Measurements from ENCODE around the gene CD72.

CD72 gene

GRCh38 chr9:35608221-35608620 lies 10.0 kb downstream of the CD72 start:
- TF ChIP-seq GATA2 (IDR thresholded peaks at IDR 0.05; ENCODE audit: low read depth, low read length) (no peak), GATA3 (IDR thresholded peaks at IDR 0.05; ENCODE audit: low read depth, low read length) (no peak)

DNA sequence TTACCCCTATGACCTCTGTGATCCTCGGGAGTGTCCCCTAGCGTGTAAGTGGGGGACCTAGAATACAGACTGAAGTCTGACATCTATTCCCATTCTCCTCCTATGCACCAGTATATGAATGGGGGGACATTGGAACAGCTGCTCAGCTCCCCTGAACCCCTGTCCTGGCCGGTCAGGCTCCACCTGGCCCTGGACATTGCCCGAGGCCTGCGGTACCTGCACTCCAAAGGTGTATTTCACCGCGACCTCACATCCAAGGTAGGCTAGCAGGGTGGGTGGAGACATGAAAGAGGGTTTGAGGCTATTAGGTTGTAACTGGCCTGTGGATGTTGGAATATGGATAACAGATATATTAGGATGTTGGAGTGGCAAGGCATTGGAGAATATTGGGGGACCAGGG lies 11.5 kb downstream of the CD72 start:
- no peak for TF ChIP-seq GATA3 (IDR thresholded peaks at IDR 0.05; ENCODE audit: low read depth, low read length)
- no peak for TF ChIP-seq GATA2 (IDR thresholded peaks at IDR 0.05; ENCODE audit: low read depth, low read length)

GRCh38 chr9:35606138-35606504 lies 12.1 kb downstream of the CD72 start:
- TF ChIP-seq GATA2 (IDR thresholded peaks at IDR 0.05; ENCODE audit: low read depth, low read length), result no peak
- no peak for TF ChIP-seq GATA3 (IDR thresholded peaks at IDR 0.05; ENCODE audit: low read depth, low read length)

- TF ChIP-seq GATA3 (IDR thresholded peaks at IDR 0.05; ENCODE audit: low read depth, low read length) (no peak), GATA2 (IDR thresholded peaks at IDR 0.05; ENCODE audit: low read depth, low read length) (no peak)
These were observed 12.7 kb downstream of the CD72 start for GRCh38 chr9:35605351-35606137.

DNA sequence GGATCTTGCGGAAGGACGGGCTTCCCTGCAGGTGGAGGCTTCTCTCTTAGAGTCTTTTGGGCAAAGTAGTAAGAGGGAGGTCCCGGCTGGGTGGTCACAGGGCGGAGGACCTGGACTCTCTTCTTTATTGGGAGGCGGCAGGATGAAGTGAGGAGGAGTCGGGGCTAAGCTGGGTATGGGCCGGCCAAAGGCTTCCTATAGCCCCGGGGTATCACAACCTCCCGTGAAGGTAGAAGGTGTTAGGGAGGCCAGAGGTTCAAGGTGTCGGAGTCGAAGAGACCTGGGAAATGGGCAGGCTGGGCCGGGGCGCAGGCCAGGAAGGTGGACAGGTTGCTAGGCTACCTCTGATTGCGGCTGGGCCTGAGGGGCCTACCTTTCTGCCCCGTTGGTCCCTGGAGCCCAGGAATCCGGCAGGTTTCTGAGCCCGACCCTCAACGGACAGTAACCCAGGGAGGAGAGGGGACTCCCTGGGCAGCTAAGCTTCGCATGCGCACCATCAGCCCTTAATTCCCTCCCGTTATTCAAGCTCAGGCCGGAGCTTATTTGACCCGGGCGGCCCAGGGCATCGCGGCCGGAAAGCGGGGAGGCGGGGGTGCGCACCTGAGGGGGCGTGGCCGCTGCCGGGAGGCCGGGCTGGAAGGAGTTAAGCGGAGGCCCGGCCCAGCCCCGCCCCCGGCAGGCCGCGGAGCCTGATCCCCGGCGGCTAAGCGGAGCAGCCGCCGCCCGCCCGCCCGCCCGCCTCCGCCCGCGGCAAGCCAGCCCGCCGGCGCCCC lies 13.4 kb downstream of the CD72 start, which contains the start of gene TESK1:
Gene TESK1 (plus strand): TSS at position 685 of the 773 bp plus-strand sequence. CDS start 358 bp downstream, outside the sequence.
- no peak for TF ChIP-seq GATA2 (IDR thresholded peaks at IDR 0.05; ENCODE audit: low read depth, low read length)
- no peak for TF ChIP-seq GATA3 (IDR thresholded peaks at IDR 0.05; ENCODE audit: low read depth, low read length)

DNA sequence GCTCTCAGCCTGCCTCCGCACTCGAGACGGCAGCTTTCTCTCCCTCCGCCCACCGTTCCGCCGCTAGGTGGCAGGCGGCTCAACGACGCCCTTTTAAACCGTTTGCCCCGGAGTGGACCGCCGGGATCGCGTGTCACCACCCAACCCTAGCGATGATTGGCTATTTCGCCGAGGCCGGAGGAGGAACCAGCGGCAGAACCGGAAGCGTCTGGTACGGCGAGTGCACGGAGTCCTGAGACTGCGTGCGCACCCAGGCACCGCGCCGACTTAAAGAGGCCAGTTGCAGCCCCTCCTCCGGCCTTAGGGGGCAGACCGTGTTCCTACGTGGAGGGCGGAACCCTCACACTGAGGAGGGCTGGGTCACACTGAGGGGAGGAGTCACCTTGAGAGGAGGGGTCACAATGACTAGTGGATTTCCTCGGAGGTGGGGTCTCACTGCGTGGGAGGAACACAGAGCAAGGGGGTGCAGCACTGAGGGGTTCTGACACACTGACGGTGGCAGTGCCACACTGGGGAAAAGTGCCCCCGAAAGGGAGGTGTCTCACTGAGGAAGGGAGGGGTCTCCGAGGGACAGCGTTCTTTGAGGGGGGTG lies 14.1 kb downstream of the CD72 start:
- TF ChIP-seq GATA2 (IDR thresholded peaks at IDR 0.05; ENCODE audit: low read depth, low read length), result no peak
- no peak for TF ChIP-seq GATA3 (IDR thresholded peaks at IDR 0.05; ENCODE audit: low read depth, low read length)

GRCh38 chr9:35603506-35603985 lies 14.7 kb downstream of the CD72 start:
- TF ChIP-seq GATA2 (IDR thresholded peaks at IDR 0.05; ENCODE audit: low read depth, low read length) (no peak), GATA3 (IDR thresholded peaks at IDR 0.05; ENCODE audit: low read depth, low read length) (no peak)

DNA sequence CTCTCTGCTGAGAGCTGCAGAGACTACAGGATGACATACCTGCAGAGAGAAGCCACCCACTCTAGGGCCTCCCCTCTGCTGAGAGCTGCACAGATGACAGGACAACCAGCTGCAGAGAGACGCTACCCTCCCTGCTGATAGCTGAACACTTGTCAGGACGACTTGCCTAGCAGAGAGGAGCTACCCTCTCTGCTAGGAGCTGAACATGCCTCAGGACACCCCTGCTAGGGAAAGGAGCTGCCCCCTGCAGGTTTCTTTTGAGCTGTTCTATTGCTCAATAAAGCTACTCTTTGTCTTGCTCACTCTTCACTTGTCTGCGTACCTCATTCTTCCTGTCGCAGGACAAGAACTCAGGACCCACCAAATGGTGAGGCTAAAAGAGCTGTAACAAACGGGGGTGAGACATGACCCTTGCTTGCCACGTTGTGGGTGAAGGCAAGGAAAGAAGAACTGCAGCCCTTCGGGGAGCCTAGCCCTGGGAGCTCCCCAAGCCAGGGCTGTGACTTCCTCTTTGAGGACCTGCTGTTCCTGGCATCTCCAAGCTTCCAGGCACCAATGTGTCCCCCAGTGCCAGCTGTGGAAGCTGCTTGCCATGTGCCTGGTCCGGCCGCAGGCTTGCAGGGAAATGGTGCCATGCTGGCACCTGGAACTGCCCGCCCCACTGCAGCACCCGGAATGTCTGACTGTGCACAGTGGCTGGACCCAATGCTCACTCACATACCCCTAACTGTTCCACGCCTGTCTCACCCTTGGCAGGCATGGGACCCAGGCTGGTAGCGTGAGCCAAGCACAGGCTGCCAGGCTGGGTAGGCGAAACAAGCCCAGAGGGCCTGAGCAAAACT lies 18.2 kb downstream of the CD72 start:
- TF ChIP-seq GATA2 (IDR thresholded peaks at IDR 0.05; ENCODE audit: low read depth, low read length), result no peak

GRCh38 chr9:35598866-35599590 lies 19.2 kb downstream of the CD72 start:
- TF ChIP-seq GATA2 (IDR thresholded peaks at IDR 0.05; ENCODE audit: low read depth, low read length), result no peak
- no peak for TF ChIP-seq GATA3 (IDR thresholded peaks at IDR 0.05; ENCODE audit: low read depth, low read length)

GRCh38 chr9:35594471-35594870 lies 23.7 kb downstream of the CD72 start:
- no peak for TF ChIP-seq GATA3 (IDR thresholded peaks at IDR 0.05; ENCODE audit: low read depth, low read length)

DNA sequence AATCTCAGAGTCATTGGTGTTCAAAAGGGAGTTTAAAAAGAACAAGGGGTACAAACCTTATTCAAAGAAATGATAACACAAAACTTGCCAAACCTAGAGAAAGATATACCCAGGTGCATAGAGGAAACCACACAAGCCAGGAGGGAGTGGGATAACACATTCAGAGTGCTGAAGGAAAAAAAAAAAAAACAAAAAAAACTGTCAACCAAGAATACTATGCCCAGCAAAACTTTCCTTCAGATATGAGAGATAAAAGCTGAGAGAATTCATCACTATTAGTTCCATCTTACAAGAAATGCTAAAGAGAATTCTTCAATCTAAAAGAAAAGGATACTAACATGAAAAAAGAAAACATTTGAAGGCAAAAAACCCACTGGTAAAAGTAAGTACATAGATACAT lies 24.6 kb downstream of the CD72 start:
- TF ChIP-seq GATA3 (IDR thresholded peaks at IDR 0.05; ENCODE audit: low read depth, low read length) (no peak), GATA2 (IDR thresholded peaks at IDR 0.05; ENCODE audit: low read depth, low read length) (no peak)

DNA sequence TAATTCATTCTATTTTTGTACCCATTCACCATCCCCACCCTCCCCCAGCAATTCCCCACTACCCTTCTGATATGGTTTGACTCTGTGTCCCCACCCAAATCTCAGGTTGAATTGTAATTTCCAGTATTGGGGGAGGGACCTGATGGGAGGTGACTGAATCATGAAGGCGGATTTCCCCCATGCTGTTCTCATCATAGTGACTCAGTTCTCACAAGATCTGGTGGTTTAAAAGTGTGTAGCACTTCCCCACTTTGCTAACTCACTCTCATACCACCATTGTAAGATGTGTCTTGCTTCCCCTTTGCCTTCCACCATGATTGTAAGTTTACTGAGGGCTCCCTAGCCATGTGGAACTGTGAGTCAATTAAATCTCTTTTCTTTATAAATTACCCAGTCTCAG lies 39.1 kb downstream of the CD72 start:
- TF ChIP-seq GATA2 (IDR thresholded peaks at IDR 0.05; ENCODE audit: low read depth, low read length), result no peak
- no peak for TF ChIP-seq GATA3 (IDR thresholded peaks at IDR 0.05; ENCODE audit: low read depth, low read length)

DNA sequence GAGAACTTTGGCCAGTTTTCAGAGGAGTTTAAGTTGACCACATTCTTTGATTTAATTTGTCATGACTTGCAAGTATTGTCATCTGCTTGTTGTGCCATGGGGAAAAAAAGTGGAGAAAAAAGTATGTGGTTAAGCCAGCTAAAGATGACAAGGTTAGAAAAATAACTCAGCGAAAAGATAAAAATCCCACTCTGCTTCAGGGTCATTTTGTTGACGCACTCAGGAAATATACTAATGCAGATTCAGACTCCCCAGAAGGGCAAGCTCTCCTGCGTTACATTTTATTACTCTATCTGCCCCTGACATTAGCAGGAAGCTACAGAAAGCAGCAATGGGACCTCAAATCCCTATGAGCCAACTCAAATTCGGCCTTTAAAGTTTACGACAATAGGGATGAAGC lies 40.7 kb downstream of the CD72 start:
- TF ChIP-seq GATA3 (IDR thresholded peaks at IDR 0.05; ENCODE audit: low read depth, low read length) (no peak), GATA2 (IDR thresholded peaks at IDR 0.05; ENCODE audit: low read depth, low read length) (no peak)
